Neural crest cell (in vitro differentiated cells): ENCODE results near the gene AMOTL1. TPM values are rescaled to one million over a fixed set of nuclear protein-coding genes. Genes with fewer than 3 reads are reported as not detected.
"Not testable (repeated sequence)": the region's sequence is repeated elsewhere in the genome, so short reads cannot be mapped to it uniquely, and the experiment has no call there.

Experiments used
- DNase-seq: peaks from one replicate; pipeline ENCODE4 v3.0.0; 2021; ENCODE audit warnings: low read depth, mixed read lengths, low spot score
- H3K27ac Mint-ChIP-seq: one replicate; pipeline ENCODE4 v1.8.0; 2021; ENCODE audit warnings: mild to moderate bottlenecking, mixed read lengths; ENCODE audit not compliant: unreplicated experiment
- H3K27me3 Mint-ChIP-seq: 2 replicates; pipeline ENCODE4 v1.8.0; 2021; ENCODE audit warnings: low read depth, mild to moderate bottlenecking, mixed read lengths
- H3K36me3 Mint-ChIP-seq: 2 replicates; pipeline ENCODE4 v1.8.0; 2021; ENCODE audit warnings: low read depth, mild to moderate bottlenecking, mixed read lengths
- H3K4me1 Mint-ChIP-seq: 2 replicates; pipeline ENCODE4 v1.8.0; 2021; ENCODE audit warnings: mixed read lengths
- H3K4me3 Mint-ChIP-seq: one replicate; pipeline ENCODE4 v1.8.0; 2021; ENCODE audit warnings: mild to moderate bottlenecking, mixed read lengths
- H3K9me3 Mint-ChIP-seq: 2 replicates; pipeline ENCODE4 v1.8.0; 2021; ENCODE audit warnings: mixed read lengths
- total RNA-seq: library from RNA; stranded (reverse); gene quantifications from 2 replicates; pipeline ENCODE4 v1.2.1, GENCODE V29; 2021
- TF ChIP-seq, protein P1 (sequence below): fragments of 200-600 bp; sonication (generic); conservative IDR thresholded peaks from 2 replicates; pipeline ENCODE4 v1.5.0; 2021; ENCODE audit warnings: antibody characterized with exemption, mild to moderate bottlenecking

Gene AMOTL1
- total RNA-seq, 1 donor from 2014 or later, result 67.5 TPM

DNA sequence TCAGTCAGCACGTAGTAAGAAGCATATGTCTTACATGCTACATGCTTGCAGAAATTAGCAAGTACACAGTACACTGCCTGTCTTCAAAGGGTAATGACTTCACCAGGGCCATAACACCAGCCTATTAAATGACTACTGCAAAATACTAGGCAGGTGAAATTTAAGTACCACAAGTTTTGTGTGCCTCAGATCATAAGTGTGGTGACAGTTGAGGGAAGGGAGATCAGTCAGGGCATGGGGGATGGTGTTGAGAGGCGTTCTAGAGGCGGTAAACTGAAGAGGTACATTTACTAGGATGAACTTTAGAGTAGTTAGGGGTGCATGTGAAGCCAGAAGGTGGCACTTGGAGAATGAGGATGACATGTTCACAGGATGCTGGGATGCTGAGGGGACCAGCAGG is 22.0 kb downstream of the AMOTL1 start:
- peak overlapping the region; percentile 10 for H3K27ac Mint-ChIP-seq
- H3K27me3 Mint-ChIP-seq, result no peaks in the 10 kb centered on the region
- peaks cover 3% of the 10 kb centered on the region for H3K36me3 Mint-ChIP-seq
- no peak for DNase-seq
- H3K4me1 Mint-ChIP-seq, result peaks cover 74% of the 10 kb centered on the region
- H3K4me3 Mint-ChIP-seq, result no peak overlapping the region
- H3K9me3 Mint-ChIP-seq, result peaks cover 3% of the 10 kb centered on the region
- TF ChIP-seq, protein P1, sequence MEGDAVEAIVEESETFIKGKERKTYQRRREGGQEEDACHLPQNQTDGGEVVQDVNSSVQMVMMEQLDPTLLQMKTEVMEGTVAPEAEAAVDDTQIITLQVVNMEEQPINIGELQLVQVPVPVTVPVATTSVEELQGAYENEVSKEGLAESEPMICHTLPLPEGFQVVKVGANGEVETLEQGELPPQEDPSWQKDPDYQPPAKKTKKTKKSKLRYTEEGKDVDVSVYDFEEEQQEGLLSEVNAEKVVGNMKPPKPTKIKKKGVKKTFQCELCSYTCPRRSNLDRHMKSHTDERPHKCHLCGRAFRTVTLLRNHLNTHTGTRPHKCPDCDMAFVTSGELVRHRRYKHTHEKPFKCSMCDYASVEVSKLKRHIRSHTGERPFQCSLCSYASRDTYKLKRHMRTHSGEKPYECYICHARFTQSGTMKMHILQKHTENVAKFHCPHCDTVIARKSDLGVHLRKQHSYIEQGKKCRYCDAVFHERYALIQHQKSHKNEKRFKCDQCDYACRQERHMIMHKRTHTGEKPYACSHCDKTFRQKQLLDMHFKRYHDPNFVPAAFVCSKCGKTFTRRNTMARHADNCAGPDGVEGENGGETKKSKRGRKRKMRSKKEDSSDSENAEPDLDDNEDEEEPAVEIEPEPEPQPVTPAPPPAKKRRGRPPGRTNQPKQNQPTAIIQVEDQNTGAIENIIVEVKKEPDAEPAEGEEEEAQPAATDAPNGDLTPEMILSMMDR, result no peak

DNA sequence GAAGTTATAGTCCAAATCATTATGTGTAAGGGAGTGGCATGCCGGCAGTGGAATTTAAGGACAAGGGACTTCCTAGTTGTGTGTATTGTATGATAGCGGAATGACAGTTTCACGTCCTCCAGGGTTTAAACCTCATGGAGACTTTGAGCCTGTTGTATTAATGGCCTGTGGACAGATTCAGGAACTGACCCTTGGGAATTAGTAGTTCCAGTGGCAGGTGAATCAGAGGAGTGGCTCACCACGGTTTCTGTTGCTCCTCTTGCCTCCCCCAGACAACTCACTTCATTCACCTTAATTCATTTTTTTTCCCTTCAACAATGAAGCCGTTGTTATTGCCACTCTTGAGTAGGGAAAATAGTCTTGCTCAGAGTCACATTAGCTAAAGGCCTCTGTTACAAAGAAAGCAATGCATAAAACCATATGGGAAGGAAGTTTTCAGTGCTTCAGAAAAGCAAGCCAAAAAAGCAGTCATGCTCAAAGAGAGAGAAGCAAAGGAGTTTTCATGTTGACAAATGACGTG is 22.6 kb downstream of the AMOTL1 start:
- Mint-ChIP-seq H3K4me1 (peaks cover 72% of the 10 kb centered on the region), H3K36me3 (peaks cover 3% of the 10 kb centered on the region), H3K9me3 (peaks cover 3% of the 10 kb centered on the region), H3K4me3 (no peak overlapping the region), H3K27me3 (no peaks in the 10 kb centered on the region), H3K27ac (peak overlapping the region; percentile 1)
- no peak for DNase-seq
- TF ChIP-seq, protein P1, result no peak

DNA sequence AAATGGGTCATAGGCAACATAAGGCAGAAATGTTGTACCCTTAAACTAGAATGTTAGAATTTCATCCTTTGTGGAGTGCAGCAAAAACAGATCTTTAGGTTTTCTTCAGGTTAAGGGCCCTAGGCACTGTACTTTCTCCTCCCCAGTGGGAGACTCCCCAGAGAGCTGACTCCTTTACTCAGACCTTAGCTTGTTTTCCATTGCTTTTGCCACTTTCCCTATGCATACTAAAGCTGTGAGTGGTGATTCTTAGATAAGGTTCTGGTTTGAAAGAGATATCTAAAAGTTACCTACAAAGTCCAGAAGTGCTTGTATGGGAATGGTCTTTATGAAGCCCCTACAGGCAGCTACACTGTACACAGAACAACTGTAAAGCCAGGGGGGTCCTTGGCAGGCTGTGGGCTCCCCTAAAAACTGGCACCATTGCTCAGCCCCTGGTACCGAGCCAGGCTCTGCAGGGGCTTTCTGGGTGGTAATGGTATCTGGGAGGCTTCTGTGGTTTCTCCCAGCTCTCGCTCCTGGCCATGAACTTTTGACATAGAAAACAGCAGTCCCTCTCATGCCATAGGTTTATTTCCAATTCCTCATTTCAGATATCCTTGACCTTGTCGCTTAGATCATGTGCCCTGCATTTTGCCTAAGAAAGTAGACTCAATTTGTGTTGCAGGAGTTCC is 23.2 kb downstream of the AMOTL1 start:
- no peak overlapping the region for H3K4me3 Mint-ChIP-seq
- DNase-seq, result no peak
- TF ChIP-seq, protein P1, result no peak
- peaks cover 3% of the 10 kb centered on the region for H3K9me3 Mint-ChIP-seq
- H3K27ac Mint-ChIP-seq, result no peak overlapping the region
- H3K4me1 Mint-ChIP-seq, result peaks cover 70% of the 10 kb centered on the region
- peaks cover 3% of the 10 kb centered on the region for H3K36me3 Mint-ChIP-seq
- H3K27me3 Mint-ChIP-seq, result no peaks in the 10 kb centered on the region

DNA sequence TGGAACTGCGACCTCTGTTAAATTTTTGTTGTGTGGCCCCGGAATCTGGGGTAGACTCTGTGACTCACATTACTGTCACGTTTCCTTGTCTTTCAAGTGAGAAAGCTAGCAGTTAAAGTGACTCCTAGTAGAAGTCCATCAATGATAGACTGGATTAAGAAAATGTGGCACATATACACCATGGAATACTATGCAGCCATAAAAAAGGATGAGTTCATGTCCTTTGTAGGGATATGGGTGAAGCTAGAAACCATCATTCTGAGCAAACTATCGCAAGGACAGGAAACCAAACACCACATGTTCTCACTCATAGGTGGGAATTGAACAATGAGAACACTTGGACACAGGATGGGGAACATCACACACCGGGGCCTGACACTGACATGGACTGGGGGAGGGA is 23.8 kb downstream of the AMOTL1 start:
- peaks cover 66% of the 10 kb centered on the region for H3K4me1 Mint-ChIP-seq
- DNase-seq, H3K36me3 Mint-ChIP-seq, H3K27ac Mint-ChIP-seq, H3K4me3 Mint-ChIP-seq, H3K9me3 Mint-ChIP-seq, H3K27me3 Mint-ChIP-seq: not testable (repeated sequence)

DNA sequence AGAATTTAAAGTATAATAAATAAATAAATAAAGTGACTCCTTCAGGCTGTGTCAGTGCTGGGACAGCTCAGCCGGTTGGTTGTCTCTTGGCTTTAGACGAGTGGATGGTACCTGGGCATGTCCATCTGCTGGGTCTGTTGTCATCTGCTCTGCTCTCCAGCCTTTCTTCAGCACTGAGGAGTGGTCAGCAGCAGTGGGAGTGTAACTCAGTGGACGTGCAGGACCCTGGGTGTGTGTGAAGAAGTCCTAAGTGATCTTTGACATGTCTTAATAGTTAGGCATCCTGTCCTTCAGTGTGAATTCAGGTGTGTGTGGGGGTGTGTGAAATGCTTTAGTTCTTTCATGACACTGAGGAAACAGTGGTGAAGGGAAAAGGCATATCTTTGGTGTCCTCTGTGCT is 24.3 kb downstream of the AMOTL1 start:
- TF ChIP-seq, protein P1, result no peak
- H3K36me3 Mint-ChIP-seq, result peaks cover 3% of the 10 kb centered on the region
- H3K4me3 Mint-ChIP-seq, result no peak overlapping the region
- peaks cover 3% of the 10 kb centered on the region for H3K9me3 Mint-ChIP-seq
- DNase-seq, result no peak
- H3K4me1 Mint-ChIP-seq, result peaks cover 63% of the 10 kb centered on the region
- H3K27ac Mint-ChIP-seq, result peak overlapping the region; percentile 40
- no peaks in the 10 kb centered on the region for H3K27me3 Mint-ChIP-seq

DNA sequence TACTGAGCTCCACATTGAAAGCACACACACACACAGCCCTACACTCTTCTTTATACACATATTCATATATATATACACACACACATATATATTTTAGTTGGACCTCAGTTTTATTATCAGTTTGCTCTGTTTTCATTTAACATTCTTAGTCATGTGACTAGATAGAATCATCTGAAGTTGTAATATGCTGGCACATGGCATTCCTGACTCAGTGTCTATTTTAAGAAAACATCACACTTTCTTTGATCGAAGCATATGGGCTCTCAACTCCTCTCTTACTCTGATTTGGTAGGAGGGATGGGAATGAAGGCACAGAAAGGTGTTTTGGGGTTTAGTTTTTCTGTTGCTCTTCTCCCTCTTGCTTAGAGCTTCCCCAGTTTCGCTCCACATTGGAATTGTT is 24.8 kb downstream of the AMOTL1 start:
- H3K9me3 Mint-ChIP-seq, result peaks cover 3% of the 10 kb centered on the region
- no peak overlapping the region for H3K27ac Mint-ChIP-seq
- no peak overlapping the region for H3K4me3 Mint-ChIP-seq
- H3K36me3 Mint-ChIP-seq, result peaks cover 3% of the 10 kb centered on the region
- DNase-seq, result no peak
- TF ChIP-seq, protein P1, result no peak
- H3K4me1 Mint-ChIP-seq, result peaks cover 63% of the 10 kb centered on the region
- H3K27me3 Mint-ChIP-seq, result no peaks in the 10 kb centered on the region
